ENCODE data around the gene SLC25A22. TPM values are rescaled to one million over a fixed set of nuclear protein-coding genes. Genes with fewer than 3 reads are reported as not detected.

Gene SLC25A22
- total RNA-seq, 1 donor from 2014 or later: 3.9 TPM

- H3K27me3 ChIP-seq (ENCODE audit: low read depth): no peaks in the 10 kb centered on the region
- DNase-seq: no peak
- TF ChIP-seq, protein P1, sequence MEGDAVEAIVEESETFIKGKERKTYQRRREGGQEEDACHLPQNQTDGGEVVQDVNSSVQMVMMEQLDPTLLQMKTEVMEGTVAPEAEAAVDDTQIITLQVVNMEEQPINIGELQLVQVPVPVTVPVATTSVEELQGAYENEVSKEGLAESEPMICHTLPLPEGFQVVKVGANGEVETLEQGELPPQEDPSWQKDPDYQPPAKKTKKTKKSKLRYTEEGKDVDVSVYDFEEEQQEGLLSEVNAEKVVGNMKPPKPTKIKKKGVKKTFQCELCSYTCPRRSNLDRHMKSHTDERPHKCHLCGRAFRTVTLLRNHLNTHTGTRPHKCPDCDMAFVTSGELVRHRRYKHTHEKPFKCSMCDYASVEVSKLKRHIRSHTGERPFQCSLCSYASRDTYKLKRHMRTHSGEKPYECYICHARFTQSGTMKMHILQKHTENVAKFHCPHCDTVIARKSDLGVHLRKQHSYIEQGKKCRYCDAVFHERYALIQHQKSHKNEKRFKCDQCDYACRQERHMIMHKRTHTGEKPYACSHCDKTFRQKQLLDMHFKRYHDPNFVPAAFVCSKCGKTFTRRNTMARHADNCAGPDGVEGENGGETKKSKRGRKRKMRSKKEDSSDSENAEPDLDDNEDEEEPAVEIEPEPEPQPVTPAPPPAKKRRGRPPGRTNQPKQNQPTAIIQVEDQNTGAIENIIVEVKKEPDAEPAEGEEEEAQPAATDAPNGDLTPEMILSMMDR (IDR thresholded peaks at IDR 0.05; ENCODE audit: borderline replicate concordance): no peak
- H3K4me3 ChIP-seq: no peak overlapping the region
- H3K36me3 ChIP-seq: peaks cover 27% of the 10 kb centered on the region
- H3K4me1 ChIP-seq: peaks cover 42% of the 10 kb centered on the region
- intact Hi-C loops (cut with micrococcal nuclease): no loop called here
- H3K27ac ChIP-seq (replicated peaks): no peak overlapping the region
- no peaks in the 10 kb centered on the region for H3K9me3 ChIP-seq (replicated peaks)
These were observed 14.3 kb upstream of the SLC25A22 start for GRCh38 chr11:812390-812789.

- peak overlapping the region; percentile 99 for H3K4me3 ChIP-seq
- H3K4me1 ChIP-seq: peaks cover 42% of the 10 kb centered on the region
- no peaks in the 10 kb centered on the region for H3K9me3 ChIP-seq (replicated peaks)
- DNase-seq: no peak
- H3K27me3 ChIP-seq (ENCODE audit: low read depth): no peaks in the 10 kb centered on the region
- intact Hi-C loops (cut with micrococcal nuclease): no loop called here
- H3K27ac ChIP-seq (replicated peaks): peak overlapping the region; percentile 98
- TF ChIP-seq, protein P1 (IDR thresholded peaks at IDR 0.05; ENCODE audit: borderline replicate concordance): no peak
- peaks cover 27% of the 10 kb centered on the region for H3K36me3 ChIP-seq
These were observed 13.6 kb upstream of the SLC25A22 start for GRCh38 chr11:811446-812245.

GRCh38 chr11:810040-810567 is 12.0 kb upstream of the SLC25A22 start:
- Histone ChIP-seq H3K27ac (replicated peaks) (peak overlapping the region; percentile 98), H3K4me3 (peak overlapping the region; percentile 99), H3K4me1 (peaks cover 48% of the 10 kb centered on the region), H3K36me3 (peaks cover 27% of the 10 kb centered on the region), H3K27me3 (ENCODE audit: low read depth) (no peaks in the 10 kb centered on the region), H3K9me3 (replicated peaks) (no peaks in the 10 kb centered on the region)
- intact Hi-C loops (cut with micrococcal nuclease): no loop called here
- TF ChIP-seq, protein P1 (IDR thresholded peaks at IDR 0.05; ENCODE audit: borderline replicate concordance): no peak
- no peak for DNase-seq

DNA sequence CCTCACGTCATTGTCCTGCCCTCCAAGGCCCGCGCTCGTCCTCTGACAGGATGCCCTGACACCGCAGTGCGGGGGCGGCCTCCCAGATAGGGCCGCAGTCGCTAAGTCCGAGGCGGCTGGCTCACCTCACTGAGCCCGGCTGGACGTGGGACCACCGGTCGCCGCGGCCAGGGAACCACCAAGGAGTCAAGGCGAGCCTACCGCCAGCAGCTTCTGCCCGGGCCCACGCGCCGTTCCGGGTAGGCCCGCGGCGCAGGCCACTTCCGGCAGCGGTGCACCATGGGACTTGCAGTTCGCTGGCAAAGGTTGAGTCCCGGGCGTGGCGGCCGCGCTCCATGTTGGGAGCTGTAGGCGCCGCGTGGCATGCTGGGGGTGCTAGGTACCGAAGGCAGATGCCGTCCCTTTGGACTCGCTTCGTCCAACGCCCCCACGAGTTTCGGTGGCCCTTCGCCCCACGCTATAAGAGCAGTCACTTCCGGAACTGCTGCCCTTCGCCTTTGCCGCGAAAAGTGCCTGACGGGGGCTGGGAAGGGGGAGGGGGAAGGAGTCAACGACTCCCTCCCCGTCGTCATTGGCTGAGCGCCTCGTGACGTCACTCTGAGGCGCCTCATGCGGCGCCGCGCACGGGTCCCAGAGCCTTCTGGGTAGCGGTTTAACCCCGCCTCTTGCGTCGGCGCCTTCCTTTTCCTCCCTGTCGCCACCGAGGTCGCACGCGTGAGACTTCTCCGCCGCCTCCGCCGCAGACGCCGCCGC is 11.4 kb upstream of the SLC25A22 start, which contains the start of gene RPLP2:
TSS of gene RPLP2 (plus strand) at position 681 of the 753 bp plus-strand sequence. CDS start 268 bp downstream, outside the sequence.
- H3K36me3 ChIP-seq: peaks cover 25% of the 10 kb centered on the region
- no peaks in the 10 kb centered on the region for H3K27me3 ChIP-seq (ENCODE audit: low read depth)
- H3K4me1 ChIP-seq: peaks cover 54% of the 10 kb centered on the region
- peak; percentile 99 for DNase-seq
- no peaks in the 10 kb centered on the region for H3K9me3 ChIP-seq (replicated peaks)
- peak within 1 kb of the TSS; percentile 99 for H3K4me3 ChIP-seq
- intact Hi-C loops (cut with micrococcal nuclease): no loop called here
- TF ChIP-seq, protein P1 (IDR thresholded peaks at IDR 0.05; ENCODE audit: borderline replicate concordance): no peak
- H3K27ac ChIP-seq (replicated peaks): peak within 1 kb of the TSS; percentile 98

DNA sequence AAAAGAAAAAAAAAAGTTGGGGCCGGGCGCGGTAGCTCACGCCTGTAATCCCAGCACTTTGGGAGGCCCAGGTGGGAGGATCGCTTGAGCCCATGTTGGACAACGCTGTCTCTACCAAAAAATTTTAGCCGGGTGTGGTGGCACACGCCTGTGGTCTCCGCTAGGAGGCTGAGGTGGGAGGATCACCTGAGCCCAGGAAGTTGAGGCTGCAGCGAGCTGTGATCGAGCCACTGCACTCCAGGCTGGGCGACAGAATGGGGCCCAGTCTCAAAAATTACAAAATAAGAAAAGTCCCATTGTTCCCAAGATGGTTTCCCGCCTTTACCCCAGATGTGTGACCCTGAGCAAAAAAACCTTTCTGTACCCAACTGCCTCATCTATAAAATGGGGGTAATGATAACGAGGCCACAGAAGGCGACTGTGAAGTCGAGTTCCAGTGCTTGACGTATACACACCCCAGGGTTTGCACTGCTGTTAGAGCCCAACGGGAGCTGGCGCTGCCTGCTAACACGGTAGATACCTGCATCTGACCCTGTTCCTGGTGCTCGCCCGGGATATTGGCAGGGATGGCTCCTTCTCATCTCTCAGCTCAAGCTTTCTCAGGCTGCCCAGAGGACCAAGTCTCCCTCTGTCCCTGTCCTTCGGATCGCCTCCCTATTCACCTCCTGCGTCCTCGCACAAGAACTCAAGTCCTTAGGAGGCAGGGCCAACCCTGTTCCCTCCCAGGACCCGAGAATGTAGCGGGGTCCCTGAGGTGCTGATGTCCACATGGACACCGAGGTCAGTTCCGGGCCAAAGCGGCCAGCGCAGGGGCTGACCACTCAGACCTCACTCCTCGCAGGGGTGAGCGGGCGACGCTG is 10.6 kb upstream of the SLC25A22 start:
- Histone ChIP-seq H3K4me3 (peak overlapping the region; percentile 99), H3K9me3 (replicated peaks) (no peaks in the 10 kb centered on the region), H3K4me1 (peaks cover 62% of the 10 kb centered on the region), H3K36me3 (peaks cover 25% of the 10 kb centered on the region), H3K27me3 (ENCODE audit: low read depth) (no peaks in the 10 kb centered on the region), H3K27ac (replicated peaks) (peak overlapping the region; percentile 98)
- intact Hi-C loops (cut with micrococcal nuclease): no loop called here
- TF ChIP-seq, protein P1 (IDR thresholded peaks at IDR 0.05; ENCODE audit: borderline replicate concordance): no peak
- DNase-seq: no peak

Measured in left ventricle myocardium inferior (tissue), 1 donor.